GM18870 (cell line): ENCODE data around the gene ZNF276.
"Not testable (repeated sequence)": the region's sequence is repeated elsewhere in the genome, so short reads cannot be mapped to it uniquely, and the experiment has no call there.

Experiments
- ATAC-seq: cut with Tn5 transposase; IDR thresholded peaks from one replicate; pipeline ENCODE4 v1.9.1; 2021; ENCODE audit warnings: moderate library complexity; ENCODE audit not compliant: unreplicated experiment

The ZNF276 gene

DNA sequence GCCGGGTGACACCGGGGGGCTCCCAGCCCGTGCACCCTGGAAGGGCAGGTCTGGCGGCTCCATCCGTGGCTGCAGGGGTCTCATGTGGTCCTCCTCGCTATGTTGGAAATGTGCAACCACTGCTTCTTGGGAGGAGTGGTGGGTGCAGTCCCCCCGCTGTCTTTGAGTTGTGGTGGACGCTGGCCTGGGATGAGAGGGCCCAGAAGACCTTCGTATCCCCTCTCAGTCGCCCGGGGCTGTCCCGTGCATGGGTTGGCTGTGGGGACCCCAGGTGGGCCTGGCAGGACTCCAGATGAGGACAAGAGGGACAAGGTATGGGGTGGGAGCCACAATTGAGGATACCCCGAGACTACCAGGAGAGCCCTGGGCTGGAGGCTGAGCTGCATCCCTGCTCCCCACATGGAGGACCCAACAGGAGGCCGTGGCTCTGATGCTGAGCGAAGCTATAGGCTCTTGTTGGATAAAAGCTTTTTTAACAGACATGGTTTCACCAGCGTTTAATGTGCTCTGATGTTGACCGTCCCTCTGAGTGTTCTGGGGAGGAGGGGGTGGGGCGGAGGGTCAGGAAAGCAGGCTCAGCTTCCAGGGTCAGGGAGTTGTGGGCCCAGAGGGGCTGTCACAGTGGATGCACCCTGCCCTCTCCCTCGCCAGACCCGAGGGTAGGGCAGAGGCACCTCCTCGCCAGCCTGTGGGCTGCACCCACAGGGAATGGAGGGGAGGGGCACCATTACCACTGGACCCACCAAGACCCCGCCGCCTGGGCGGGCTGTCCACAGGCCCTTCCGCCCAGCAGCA lies 25.3 kb upstream of the ZNF276 start:
- no peak for ATAC-seq

DNA sequence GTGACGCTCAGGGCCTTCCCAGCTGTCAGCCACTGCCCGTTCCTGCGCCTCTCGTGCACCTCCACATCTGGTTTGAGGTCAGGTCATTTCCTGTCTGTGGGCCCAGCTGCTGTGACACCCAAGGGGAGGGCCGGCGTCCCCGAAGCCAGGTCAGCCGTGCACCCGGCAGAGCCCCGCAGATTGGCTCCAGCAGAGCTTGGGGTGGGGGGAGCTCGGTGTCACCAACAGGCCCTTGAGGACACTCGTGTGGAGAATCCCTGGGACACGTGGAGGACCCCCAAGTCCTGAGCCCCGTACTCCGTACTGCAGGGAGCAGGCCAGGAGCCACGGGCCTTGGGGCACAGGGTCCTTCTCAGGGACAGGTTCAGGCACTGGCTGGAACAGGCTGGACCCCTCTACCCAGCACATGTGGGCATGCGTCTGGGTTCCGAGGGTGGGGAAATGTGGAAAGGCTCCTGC lies 24.6 kb upstream of the ZNF276 start:
- ATAC-seq, result no peak

DNA sequence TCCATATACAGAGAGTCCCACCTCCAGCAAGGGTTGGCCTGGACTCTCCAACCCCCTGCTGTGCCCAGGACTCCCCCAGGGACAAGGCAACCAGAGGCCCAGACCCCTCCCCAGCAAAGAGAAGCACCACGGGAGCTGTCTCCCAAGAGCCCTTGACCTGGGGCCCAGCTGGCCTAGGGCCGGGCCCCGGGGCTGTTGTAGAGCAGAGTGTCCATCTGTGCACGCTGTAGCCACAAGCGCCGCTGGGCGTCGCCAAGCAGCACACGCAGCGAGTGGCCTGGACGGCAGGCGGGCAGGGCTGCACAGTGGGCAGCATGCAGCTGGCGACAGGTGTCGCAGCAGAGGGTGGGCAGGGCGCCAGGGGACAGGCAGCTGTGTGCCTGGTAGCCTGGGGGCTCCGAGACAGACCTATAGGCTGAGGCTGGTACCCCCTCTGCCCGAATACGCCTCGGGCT lies 24.1 kb upstream of the ZNF276 start:
- ATAC-seq, result no peak

DNA sequence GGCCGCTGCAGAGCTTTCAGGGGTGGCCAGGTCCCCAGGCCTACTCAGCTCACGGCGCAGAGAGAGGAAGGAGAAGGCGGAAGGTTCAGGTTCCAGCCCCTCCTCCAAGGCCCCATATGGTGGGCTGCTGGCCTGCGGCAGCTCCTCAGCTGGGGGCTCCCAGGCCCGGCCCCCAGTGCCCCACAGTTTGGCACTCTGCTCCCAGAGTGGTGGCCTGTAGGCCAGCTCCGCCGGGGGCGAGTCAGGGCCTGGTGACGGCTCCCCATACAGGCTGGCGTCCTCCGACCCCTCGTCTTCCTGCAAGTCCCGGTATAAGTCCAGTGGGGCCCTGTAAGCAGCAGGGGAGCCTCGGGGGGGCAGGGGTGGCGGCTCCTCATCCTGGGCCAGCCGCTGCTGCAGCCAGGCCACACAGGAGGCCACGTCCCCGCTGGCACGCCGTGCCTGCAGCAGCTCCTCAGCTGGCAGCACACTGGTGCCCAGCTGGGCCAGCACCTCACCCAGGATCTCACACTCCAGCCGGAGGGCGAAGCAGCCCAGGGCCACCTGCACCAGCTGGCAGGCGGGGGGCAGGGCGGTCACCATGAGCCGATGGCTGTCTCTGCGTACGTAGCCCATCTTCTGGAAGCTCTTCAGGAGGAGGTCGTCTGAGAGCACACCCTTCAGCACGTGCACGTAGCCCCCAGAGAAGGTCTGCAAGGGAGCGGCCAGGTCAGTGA lies 23.6 kb upstream of the ZNF276 start:
- ATAC-seq, result no peak

DNA sequence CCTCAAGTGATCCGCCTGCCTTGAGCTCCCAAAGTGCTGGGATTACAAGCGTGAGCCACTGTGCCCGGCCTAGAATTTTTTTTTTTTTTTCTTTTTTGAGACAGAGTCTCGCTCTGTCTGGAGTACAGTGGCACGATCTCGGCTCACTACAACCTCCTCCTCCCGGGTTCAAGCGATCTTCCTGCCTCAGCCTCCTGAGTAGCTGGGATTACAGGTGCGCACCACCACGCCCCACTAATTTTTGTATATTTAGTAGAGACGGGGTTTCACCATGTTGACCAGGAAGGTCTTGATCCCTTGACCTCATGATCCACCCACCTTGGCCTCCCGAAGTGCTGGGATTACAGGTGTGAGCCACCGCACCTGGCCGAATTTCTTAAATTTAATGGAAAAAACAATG lies 22.6 kb upstream of the ZNF276 start:
- not testable (repeated sequence) for ATAC-seq

DNA sequence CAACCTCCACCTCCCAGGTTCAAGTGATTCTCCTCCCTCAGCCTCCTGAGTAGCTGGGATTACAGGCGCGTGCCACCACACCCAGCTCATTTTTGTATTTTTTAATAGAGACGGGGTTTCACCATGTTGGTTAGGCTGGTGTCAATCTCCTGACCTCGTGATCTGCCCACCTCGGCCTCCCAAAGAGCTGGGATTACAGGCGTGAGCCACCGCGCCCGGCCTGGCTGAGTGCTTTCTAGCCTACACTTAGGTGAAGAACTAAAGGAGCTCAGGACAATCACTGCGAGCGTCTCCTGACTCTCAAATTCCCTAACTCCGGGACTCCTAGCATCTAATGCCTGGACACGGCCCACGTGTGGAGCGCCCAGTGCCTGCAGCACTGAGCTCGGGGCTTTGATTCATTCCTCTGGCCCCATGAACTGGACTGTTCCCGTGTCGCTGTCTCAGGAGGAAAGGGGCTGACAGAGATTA lies 21.7 kb upstream of the ZNF276 start:
- ATAC-seq, result not testable (repeated sequence)

DNA sequence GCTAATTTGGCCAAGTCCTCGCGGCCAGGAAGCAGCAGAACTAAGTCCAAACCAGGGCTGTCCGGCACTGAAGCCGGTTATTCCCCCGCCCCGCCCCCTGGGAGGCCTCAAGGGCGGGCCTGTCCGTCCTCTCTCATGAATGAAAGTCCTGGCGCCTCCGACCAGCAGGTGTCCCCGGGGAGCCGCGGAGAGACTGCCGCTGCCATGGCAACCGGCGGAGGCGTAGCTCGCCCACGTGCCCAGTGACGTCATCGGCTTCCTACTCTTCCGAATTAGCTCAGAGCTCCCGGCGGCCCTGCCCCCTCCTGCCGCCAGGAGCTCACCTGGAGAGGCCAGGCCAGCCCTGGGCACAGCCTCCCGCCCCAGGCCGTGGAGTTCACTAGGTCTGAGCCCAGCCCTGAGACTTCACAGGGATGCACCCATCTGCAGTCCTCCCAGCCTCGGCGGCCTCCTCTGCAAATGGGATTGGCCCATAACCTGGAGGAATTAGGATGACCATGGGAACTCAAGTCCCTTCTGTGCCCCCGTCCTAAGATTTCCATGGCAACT lies 21.2 kb upstream of the ZNF276 start:
- ATAC-seq, result peak; percentile 43

DNA sequence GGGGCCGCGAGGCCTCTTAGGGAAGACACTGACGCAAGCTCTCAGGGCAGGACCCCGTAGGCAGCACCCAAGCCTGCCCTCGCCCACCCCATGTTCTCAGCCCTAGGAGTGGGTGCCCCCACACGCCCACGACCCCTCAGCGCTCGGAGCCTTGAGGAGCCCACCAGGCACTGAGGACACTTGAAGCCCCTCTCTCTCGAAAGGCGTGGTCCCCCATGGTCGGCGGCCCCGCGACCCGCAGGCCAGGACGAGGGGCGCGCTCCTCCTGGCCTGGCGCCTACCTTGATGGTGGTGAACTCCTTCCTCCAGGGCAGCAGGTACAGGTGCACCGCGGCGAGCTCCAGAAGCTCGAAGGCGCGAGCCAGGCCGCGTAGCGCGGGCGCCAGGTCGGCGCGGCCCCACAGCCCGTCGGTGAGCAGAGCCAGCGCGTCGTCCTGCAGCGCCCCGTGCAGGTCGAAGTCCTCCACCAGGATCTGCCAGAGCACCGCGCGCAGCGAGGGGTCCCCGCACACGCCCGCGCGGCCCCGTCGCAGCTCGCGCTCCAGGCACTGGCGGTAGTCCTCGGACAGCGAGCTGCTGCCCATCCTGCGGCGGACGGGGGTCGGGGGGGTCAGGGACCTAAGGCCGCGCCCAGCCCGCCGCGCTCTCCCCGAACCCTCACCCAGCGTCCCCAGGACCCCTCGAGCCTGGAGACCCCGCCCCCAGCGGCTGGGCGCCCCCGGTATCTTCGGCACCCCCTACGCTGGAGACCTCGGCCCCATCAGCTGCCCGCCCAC lies 20.5 kb upstream of the ZNF276 start:
- no peak for ATAC-seq

DNA sequence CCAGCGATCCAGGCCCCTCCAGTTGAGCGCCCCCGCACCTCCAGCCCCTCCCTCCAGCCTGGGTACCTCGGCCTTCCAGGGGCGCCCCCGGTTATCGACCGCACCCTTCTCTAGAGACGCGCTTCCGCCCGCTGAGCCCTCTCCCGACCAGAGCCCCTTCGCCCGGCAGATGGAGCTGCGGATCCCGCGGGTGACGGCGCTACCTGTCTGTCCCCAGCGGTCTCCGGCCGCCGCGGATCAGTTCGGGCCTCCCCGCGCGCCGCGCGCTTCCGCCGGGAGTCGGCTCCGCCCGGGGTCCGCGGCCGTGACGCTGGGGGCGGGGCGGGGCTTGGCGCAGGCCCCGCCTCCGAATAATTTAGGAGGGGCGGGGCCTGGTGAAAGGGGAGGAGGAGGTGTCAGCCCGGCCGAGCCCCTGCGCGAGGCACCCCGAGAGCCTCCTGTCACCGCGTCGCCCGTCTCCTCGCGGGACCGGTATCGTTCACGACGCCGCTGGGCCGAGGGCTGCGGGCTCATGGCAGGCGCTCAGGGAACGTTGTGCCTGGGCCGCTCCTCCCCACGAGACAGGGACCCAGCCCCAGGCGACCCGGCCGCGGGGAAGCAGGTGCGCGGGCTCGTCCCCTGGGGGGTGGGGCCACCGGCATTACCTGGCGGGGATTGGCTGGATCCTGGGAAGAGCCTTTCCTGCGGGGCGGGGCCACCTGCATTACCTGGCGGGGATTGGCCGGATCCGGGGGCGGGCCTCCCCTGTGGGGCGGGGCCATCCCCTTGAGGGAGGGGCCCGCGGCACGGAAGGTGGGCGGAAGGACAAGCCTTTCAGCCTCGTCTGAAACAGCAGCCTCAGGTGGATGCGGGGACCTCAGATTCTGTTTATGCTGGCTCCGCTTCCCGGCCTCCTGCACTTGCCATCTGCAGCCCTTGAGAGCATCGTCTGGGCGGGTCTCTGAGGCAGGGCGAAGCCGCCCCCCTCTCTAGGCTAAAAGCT lies 19.6 kb upstream of the ZNF276 start, which contains the start of gene SPATA2L:
Gene SPATA2L, minus strand, starts transcription at position 281 of the 982 bp plus-strand sequence. CDS start 473 bp downstream, outside the sequence.
- ATAC-seq, result peak; percentile 64

DNA sequence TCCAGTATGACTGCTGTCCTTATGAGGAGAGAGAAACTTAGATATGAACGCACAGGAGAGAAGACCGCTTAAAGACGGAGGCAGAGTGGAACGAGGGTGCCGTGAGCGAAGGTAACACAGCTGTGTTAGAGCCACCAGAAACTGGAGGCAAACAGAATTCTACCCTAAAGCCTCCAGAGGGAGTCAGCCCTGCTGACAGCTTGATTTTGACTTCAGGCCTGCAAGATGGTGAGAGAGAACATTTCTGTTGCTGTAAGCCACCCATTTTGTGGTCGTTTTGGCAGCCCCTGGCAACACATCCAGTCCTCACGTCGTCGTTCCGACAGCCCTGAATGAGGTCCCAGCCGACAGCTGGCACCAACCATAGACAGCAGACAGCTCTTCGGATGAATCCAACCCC lies 17.1 kb upstream of the ZNF276 start:
- ATAC-seq, result no peak

DNA sequence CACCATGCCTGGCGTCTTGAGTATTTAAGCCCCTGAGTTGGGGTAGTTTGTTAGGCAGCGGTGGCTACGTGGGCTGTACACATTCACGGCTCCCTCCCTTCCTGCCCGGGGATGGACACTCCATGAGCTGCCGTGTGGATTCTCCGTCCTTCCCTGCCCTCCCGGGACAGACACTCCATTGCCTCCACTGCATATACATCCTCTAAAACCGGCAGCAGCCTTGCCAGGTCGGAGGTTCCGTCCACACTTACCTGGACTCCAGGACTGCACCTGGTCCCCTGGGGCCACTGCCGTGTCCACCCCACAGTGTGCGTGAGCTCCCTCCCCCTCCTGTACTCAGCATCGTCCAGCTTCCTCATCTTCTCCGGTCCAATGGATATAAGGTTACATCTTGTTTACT lies 16.3 kb upstream of the ZNF276 start:
- ATAC-seq, result no peak

DNA sequence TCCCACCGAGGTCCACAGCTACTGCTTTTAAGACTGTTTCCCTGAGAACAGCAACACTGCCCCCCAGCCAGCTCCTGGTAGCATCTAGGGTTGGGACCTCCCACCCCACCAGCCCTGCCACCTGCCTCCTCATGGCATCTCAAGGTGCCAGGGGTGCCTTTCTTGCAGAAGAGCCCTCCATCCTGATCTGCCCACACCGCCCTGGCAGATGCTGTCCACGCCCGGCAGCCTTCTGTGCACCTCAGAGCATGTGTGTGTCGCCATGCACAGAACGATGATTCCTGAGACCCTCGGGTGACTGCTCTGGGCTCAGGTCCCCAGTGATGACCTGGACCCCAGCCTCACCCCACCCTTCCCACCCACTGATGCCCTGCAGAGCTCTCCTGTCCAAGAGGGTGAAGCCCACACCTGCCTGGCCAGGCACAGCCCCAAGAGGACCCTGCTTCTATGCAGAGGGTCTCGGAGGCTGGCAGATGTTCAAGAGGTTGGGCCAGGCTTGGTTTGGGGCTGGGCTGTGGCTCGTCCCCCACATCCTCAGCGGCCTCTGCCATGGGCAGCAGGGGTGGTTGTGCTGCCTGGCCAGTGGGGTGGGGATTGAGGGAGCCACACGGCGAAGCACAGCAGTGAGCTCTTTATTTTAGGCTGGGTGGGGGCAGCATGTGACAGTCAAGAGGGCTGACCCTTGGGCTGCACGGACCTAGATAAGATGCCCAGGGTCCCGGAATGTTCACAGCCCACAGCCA lies 14.6 kb upstream of the ZNF276 start:
- ATAC-seq, result no peak

DNA sequence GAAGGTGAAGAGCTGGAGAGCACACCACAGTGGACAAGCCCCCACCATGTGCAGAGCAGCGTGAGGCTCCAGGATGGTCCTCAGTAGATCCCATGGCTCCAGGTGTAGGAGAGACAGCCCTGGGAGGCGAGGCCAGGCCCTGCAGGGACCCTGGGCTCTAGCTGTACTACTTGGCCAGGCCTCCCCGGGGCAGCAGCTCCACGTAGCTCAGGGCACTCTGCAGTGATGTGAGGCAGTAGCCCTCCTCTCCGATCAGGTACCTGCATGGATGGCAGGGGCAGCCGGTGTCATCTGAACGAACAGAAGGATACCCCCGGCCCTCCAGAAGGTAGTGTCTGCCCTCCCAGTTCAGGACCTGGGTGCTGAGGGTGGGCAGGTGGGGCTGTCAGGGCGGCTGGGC lies 13.6 kb upstream of the ZNF276 start:
- ATAC-seq, result no peak

DNA sequence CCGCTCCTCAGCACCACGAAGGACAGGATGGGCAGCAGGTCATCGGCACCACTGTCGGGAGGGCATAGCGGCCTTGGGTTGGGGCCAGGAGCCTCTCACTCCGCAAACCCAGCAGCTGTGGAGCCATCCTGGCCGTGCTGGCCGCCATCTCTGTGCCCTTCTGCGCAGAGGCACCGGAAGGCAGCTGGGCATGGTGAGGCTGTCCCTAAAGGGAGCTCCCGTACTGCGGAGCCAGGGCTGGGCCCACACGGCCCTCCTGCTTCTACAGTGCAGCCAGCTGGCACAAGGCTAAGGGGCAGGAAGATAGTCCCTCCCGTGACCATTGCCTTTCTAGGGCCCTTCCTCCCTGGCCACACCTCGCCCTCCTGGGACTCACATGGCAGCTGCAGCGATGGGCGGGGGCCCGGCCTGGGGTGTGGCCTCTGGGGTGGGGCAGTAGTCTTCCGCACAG lies 12.8 kb upstream of the ZNF276 start:
- ATAC-seq, result no peak

DNA sequence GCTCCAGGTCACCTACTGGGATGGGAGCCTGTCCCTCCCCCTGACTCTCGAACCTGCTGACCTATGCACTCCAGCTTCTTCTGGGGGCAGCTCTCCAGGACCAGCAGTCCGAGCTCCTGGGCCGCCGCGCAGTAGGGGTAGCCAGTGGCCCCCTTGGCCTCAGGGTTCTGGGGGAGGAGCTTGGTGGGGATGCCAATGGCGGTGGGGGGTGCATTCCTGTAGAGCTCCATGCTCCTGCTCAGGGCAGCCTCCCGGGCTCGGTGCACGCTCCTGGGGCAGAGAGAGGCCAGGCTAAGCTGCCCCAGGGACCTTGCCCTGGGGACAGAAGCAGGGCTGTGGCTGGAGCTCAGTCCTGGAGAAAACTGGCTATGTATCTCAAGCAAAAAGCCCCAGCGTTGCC lies 12.2 kb upstream of the ZNF276 start:
- ATAC-seq, result no peak

DNA sequence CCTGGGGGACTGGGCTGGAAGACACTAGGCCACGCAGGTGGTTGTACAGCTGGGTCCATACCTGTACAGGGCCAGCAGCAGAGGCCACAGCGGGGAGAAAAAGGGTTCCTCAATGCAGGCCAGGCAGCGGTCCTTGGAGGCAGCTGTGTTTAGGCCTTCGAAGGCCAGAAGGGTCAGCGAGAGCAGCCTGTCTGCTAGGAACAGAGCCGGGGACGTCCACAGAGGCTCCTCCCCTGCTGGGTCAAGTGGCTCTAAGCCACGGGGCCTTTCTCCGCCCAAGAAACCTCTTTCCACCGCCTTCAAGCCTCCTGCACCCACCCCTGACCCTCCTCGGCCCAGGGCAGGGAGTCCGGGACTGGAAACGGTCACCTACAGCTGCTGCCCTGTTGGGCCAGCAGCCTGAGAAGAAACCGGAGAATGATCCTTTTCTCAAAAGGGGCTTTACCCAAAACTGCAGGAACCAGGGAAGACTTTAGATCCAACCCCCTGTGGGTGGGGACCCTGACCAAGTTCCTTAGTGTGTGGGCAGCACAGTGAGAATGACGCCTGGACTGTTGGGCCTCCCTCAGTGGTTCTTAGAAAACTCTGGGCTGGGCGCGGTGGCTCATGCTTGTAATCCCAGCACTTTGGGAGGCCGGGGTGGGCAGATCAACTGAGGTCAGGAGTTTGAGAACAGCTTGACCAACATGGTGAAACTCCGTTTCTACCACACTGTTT lies 11.5 kb upstream of the ZNF276 start:
- ATAC-seq, result no peak

DNA sequence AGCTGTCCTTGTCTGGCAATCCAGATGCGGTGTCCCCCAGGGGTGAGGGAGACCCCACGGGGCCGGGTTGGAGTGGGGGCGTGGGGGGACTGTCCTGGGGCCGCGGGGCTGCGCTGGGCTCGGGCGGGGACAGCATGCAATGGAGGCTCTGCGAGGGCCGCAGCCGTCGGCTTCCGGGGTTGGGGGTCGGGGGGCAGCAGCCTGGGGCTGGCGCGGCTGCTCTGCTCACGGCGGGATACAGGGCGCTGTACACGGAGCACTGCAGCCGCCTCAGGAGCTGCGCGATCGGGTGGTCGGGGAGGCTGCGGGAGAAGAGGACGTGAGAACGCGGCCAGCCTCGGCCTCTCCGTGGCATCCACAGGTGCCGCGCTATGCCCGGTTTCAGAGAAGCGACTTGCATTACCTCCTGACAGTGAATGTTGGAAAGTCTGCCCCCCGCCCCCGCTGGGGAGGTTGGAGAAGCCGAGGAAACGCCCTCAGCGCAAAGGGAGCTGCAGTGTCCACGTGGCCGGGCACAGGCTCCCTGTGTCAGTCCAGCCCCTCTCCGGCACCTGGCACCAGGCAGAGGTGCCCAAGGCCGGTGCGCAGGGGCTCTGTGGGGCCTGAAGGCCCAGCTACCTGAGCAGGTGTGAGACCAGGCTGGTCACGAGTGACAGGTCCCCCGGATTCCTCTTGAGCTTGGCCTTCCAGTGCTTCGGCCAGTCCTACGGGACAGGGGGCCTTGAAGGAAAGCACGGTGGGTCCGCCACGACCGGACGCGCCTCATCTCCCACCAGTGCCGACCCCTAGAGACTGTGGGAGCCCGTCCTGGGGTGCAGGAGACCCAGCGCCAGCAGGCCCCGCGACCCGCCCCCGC lies 10.4 kb upstream of the ZNF276 start:
- ATAC-seq, result no peak
